Uterus (tissue), 2 donors: ENCODE data around the gene TECTB.

Experiments used
- POLR2A ChIP-seq, 2 donors: fragments of 450-650 bp; IDR thresholded peaks; one replicate each; pipeline ENCODE4 v1.6.1; 2016; ENCODE audit warnings: antibody characterized with exemption in 2 of 2, mild to moderate bottlenecking in 1 of 2, moderate library complexity in 1 of 2
- TF ChIP-seq, protein P1 (sequence below), 4 experiments: fragments of 200-600 bp in 2 of 4; fragments of 450-650 bp in 2 of 4; sonication (generic) in 2 of 4; IDR thresholded peaks; one replicate each; pipeline ENCODE4 v1.5.1; 2016 to 2019; ENCODE audit warnings: antibody characterized with exemption in 4 of 4, mild to moderate bottlenecking in 2 of 4, moderate library complexity in 1 of 4

- TF ChIP-seq, protein P1, sequence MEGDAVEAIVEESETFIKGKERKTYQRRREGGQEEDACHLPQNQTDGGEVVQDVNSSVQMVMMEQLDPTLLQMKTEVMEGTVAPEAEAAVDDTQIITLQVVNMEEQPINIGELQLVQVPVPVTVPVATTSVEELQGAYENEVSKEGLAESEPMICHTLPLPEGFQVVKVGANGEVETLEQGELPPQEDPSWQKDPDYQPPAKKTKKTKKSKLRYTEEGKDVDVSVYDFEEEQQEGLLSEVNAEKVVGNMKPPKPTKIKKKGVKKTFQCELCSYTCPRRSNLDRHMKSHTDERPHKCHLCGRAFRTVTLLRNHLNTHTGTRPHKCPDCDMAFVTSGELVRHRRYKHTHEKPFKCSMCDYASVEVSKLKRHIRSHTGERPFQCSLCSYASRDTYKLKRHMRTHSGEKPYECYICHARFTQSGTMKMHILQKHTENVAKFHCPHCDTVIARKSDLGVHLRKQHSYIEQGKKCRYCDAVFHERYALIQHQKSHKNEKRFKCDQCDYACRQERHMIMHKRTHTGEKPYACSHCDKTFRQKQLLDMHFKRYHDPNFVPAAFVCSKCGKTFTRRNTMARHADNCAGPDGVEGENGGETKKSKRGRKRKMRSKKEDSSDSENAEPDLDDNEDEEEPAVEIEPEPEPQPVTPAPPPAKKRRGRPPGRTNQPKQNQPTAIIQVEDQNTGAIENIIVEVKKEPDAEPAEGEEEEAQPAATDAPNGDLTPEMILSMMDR (IDR thresholded peaks at IDR 0.05), result no peak
- TF ChIP-seq POLR2A (IDR thresholded peaks at IDR 0.05), result no peak
Measured at GRCh38 chr10:112336556-112337201, 53.5 kb downstream of the TECTB start.
